Activated gamma-delta T cell treated with anti-CD3 and anti-CD28 coated beads, Interleukin-2, amount 50 U/mL, for 16 hours (primary cell): ENCODE data around the gene ABHD16A.
A peak's percentile ranks its signal among the peaks of the same experiment; 100 is the strongest.

Experiments used
- DNase-seq: peaks from one replicate; pipeline ENCODE4 v3.0.0-alpha.2; 2020; ENCODE audit warnings: low read depth

ABHD16A gene

DNA sequence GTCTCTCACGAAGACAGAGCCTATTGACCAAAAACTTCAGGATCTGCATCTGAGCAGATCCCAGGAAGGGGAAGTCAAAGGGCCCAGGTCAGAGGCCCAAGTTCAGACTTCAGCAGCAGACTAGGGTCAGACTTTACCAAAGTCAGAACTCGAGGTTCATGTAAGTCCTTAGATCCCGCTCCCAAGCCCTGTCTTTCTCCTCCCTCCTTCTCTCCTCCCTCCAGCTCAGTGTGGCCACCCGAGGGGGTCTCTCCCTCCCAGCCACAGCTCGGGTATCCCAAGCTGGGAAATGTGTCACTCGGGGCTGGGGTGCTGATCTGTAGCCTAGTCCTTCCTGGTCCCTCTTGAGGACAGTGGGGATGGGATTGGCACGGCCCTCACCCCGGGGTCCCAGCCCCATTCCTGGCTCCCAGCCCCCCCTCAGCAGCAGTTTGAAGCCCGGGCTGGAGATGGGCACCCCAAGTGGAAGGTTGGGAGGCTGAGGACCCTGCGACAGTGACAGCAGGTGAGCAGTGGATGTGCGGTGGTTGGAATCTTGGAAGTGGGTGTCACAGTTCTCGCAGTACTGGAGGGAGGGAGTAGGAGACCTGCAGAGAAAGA is 40.9 kb downstream of the ABHD16A start:
- no peak for DNase-seq

- no peak for DNase-seq
These were observed 41.6 kb downstream of the ABHD16A start for GRCh38 chr6:31661262-31662123.

- peak; percentile 56 for DNase-seq
These were observed 42.5 kb downstream of the ABHD16A start, which contains the start of gene C6orf47 for GRCh38 chr6:31660381-31661261. Gene C6orf47, minus strand, starts transcription at chr6:31660778. Its CDS starts 831 bp downstream, at chr6:31659947.

DNA sequence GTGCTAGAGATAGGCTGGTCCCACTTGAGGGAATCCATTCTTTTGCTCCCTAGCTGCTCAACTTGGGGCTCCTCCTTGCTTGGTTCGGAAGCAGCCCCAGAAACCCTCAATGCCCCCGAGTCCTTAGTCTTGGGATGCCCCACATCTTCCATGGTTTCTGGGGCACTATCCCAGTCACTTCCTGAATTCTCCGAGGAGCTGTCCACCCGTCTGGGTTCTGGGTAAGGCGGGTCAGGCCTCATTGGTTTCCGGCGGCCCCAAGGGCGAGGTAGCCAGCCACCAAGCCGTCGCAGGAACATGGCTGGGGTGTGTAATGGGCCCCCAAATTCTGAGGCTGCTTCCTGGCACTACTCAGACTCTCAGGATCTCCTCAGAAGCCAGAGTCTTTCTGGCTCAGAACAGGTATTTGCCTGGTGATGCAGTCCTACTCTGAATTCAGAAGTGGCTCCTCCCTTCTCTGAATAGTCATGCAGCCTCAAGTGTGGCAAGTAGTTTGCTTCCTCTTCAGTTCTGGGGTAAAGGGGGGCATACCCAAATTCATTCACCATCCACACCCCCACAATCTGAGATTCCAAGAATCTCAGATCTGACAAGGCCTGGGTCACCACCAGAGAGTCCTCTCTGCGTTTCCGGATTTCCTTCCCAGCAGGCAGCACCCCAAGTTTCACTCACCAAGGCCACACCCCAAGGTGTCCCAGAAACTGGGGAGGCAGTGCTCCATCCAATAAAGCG is 43.3 kb downstream of the ABHD16A start:
- DNase-seq, result no peak

DNA sequence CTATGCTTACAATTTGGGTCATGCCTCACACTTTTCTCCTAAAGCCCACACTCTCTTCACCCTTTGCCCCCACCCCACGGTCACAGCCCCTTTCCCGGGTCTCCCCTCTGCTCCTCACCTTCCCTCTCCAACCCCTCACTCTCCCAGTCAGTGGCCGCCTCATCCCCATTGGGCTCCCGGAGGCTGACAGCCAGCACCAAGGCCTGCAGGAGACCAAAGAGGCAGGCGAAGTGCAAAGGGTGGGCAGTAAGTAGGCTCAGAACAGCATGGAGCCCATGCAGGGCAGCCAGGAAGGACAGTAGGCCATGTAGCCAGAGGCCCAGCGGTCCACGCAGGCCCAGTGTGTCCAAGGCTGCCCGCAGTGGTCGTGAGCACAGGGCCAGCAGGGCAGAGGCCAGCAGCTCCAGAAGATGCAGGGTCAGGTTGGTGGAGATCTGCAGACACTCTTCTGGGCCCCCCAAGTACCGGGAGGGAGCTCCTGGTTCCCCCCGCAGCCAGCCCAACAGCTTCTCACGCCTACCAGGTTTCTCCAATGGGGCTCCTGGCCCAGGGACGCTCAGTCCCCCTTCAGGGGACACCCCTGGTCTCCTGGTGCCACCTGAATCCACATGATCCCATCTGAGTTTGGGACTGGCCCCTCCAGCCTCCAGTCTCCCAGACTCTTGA is 44.0 kb downstream of the ABHD16A start:
- DNase-seq, result no peak

DNA sequence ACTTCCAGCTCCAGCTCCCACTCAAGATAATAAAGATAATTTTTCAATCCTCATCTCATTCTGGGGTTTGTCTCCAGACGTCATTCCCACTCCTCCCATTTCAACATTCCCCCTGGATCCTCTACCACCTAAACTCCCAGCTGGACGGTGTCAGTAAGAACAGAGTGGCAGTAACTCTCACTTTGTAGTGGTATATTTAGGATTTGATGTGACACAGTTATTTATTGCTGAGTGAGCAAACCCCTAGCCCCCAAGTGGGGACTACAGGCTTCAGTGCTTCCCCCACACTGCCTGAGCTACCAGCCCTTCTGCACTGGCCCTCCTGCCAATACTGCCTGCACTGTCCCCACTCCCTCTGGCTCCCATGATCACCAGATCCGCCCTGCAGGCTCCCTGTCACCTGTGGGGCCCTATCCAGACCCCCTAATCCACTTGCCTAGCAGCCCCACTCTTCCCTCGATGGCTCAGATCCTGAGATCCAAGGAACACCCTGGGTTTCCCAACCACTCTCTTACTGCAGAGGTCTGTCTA is 44.9 kb downstream of the ABHD16A start:
- no peak for DNase-seq

GRCh38 chr6:31657406-31658157 is 45.5 kb downstream of the ABHD16A start:
- DNase-seq, result no peak

- no peak for DNase-seq
These were observed 47.5 kb downstream of the ABHD16A start, which contains the start of gene APOM for GRCh38 chr6:31655349-31656237. Gene APOM, plus strand, starts transcription at chr6:31655894. Its CDS starts 73 bp downstream, at chr6:31655967.

DNA sequence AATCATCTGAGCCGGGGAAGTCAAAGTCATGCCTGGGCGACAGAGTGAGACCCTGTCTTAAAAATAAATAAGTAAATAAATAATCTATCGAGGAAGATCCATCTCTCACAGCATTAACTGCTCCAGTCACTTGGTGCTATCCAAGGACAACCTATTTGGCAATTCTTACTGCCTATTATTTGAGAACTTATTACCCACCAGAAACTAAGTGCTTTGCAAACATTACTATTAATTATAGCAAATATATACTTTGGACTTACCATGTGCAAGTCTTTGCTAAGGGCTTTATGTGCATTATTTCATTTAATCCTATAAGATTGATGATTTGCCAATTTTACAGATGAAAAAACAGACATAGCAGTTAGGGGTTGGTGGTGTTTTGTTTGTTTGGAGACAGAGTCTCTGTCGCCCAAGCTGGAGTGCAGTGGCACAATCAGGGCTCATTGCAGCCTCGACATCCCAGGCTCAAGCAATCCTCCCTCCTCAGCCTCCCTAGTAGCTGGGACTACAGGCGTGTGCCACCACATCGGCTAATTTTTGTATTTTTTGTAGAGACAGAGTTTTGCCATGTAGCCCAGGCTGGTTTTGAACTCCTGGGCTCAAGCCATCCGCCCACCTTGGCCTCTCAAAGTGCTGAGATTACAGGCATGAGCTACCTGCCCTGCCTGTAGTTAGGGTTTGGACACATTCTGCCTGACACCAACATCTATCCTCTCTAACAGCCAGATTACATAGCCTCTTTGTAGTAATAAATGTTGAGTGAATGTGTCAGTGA is 48.4 kb downstream of the ABHD16A start:
- DNase-seq, result no peak

- peak; percentile 82 for DNase-seq
These were observed 50.0 kb downstream of the ABHD16A start for GRCh38 chr6:31652925-31653724.

DNA sequence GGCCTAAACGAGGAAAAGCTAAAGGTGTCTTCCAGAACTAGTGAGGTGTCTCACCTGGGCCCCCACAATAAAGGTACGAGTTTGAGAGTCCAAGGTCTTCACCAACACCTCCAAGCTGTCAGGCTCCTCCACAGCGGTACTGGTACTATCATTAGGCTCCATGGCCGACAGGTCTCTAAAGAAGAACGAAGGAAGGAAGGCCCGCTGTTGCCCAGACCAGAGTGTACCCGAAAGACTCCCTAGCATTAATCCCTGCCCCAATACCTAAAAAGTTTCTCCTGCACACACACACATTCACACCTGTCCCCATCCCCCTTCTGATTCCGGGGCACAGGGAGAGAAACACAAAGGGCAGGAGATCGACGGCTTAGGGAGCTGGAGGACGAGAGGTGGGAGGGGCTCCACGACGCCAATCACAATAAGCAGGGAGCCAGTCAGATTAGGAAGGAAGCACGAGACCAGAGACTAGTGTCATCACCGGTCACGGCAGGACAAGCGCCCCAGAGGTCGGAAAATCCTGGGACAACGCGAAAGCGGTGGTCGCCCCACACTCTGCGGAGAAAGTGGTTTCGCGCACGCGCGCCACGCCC is 51.4 kb downstream of the ABHD16A start:
- no peak for DNase-seq

DNA sequence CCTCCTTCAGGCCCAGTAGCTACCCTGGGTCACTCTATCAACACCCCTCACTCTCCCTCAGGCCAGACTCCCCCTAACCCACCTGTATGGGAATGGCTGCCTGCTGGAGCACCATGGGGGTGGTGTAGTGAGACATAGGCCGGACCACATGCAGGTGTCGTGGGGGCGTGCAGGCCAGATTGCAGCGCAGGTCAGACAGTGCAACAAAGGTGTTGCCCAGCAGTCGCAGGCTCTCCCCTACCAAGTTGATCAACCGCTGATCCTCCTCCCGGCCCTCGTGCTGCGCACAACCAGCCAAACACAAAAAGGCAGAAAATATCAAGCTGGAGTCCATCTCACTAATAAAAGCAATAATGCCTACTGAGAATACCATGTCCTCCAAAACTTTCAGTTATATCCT is 57.8 kb downstream of the ABHD16A start:
- no peak for DNase-seq

DNA sequence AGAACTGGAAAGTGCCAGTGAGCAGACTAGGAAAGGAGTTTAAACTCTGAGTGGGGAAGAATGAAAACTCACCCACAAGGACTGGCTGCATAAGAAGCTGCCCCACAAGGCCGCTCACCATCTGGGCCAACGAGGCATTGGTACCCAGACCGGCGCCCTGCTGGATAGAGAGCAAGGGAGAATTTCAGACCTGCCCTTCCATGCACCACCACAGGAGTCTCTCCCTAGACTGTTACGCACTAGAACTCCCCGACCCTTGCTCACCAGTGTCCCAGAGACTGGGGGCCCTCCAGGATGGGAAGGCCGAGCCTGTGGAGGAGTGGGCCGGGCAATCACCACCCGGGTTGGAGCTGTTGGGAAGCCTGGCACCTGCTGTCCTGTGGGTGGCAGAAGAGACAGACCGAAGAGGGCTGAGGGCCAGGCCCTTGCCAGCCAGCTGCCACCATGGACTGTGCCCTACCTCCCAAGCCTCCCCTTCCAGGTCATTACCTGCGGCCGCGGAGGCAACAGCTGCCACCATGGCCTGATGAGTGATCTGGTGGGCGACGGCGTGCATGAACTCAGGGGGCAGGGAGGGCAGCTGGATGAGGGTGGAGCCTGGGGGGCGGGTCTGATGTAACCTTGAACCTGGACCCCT is 59.2 kb downstream of the ABHD16A start:
- no peak for DNase-seq

GRCh38 chr6:31642798-31643570 is 60.1 kb downstream of the ABHD16A start:
- no peak for DNase-seq

- no peak for DNase-seq
These were observed 61.8 kb downstream of the ABHD16A start for GRCh38 chr6:31641370-31641769.

DNA sequence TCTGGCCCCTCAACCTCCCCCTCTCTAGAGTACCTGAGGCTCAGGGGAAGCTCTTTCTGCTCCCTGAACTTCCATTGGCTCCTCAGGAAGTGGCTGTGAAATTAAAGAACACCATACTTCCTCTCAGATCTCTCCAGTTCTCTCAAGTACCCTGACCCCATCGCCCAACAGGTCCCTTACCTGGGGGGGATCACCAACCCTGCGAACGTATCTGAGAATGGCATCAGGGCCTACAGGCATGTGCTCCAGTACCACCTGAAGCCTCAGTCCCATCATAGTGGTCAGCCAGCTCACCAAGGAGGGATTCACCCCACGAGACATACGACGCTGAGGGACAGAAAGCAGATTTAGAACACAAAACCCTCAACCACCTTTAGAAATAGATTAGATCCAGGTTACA is 62.5 kb downstream of the ABHD16A start:
- DNase-seq, result no peak
